Thymus (tissue), 11 donors: ENCODE results near the gene ANKS1A. TPM values are rescaled to one million over a fixed set of nuclear protein-coding genes. Genes with fewer than 3 reads are reported as not detected.

Experiments used
- DNase-seq, 9 donors: peaks; one replicate each; pipeline ENCODE4 v3.0.0-alpha.2; 2013; ENCODE audit warnings: low spot score in 9 of 9, low read depth in 6 of 9, missing footprints in 1 of 9
- H3K27ac ChIP-seq, 2 donors: one replicate each; pipeline ENCODE4 v1.5.1; 2013; ENCODE audit warnings: control low read depth in 1 of 2, low read depth in 1 of 2, low read length in 1 of 2, mild to moderate bottlenecking in 1 of 2, moderate library complexity in 1 of 2
- H3K27me3 ChIP-seq, 2 donors: one replicate each; pipeline ENCODE4 v1.5.1; 2013; ENCODE audit warnings: low read length in 1 of 2; ENCODE audit not compliant: control insufficient read depth in 2 of 2, insufficient read depth in 1 of 2
- H3K36me3 ChIP-seq, 2 donors: one replicate each; pipeline ENCODE4 v1.5.1; 2013; ENCODE audit warnings: low read length in 1 of 2, mild to moderate bottlenecking in 1 of 2, moderate library complexity in 1 of 2; ENCODE audit not compliant: control insufficient read depth in 2 of 2, insufficient read depth in 2 of 2
- H3K4me1 ChIP-seq, 2 donors: one replicate each; pipeline ENCODE4 v1.5.1; 2013; ENCODE audit warnings: low read length in 2 of 2; ENCODE audit not compliant: control insufficient read depth in 2 of 2, insufficient read depth in 2 of 2
- H3K4me3 ChIP-seq, 2 donors: one replicate each; pipeline ENCODE4 v1.5.1; 2013; ENCODE audit warnings: low read length in 2 of 2, control low read depth in 1 of 2, mild to moderate bottlenecking in 1 of 2
- H3K9me3 ChIP-seq, 2 donors: one replicate each; pipeline ENCODE4 v1.5.1; 2013; ENCODE audit warnings: low read length in 1 of 2, mild to moderate bottlenecking in 1 of 2; ENCODE audit not compliant: control insufficient read depth in 2 of 2, insufficient read depth in 1 of 2
- WGBS: extraction: QIAGEN DNeasy Blood & Tissue Kit; methylation state at CpG from one replicate; pipeline ENCODE4 v1.1.7; 2013; 5-methylcytosine and 5-hydroxymethylcytosine counted together
- polyA plus RNA-seq: library from polyadenylated mRNA; stranded (reverse); fragments of 200-250 nt; gene quantifications from one replicate; pipeline ENCODE4 v1.2.3, GENCODE V29; 2013
- total RNA-seq: library from RNA; stranded (reverse); fragments of 120-200 nt; gene quantifications from one replicate; pipeline ENCODE4 v1.2.4, GENCODE V29; 2013
- donor health status: healthy.

ANKS1A gene
- total and polyA plus RNA-seq, 2 donors = 6.9 to 7.7 TPM

DNA sequence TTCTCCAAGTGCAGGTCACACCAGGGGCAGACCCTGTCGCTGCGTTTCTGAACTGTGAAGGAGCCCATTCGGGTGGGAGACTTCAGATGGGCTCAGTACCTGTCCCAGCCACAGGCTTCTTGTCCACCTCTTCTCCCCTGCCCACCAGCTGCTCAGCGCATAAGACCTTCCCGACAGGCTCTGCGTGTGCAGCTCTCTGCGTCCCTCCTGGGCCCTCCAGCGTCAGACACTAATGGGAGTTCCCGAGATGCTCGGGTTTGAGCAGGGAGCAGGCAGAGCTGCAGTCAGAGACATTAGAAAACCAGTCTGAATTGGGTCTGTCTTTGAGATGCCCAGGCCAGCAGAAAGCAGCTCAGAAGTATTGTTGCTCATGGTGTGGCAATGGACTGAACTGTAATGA is 201.7 kb downstream of the ANKS1A start:
- Histone ChIP-seq H3K27ac (no peak overlapping the region), H3K36me3 (peaks cover 14 to 28% of the 10 kb centered on the region in 2 donors), H3K9me3 (no peaks in the 10 kb centered on the region), H3K27me3 (no peaks in the 10 kb centered on the region), H3K4me3 (no peak overlapping the region), H3K4me1 (no peaks in the 10 kb centered on the region)
- WGBS = 98% methylated on average over 10 of the region's 10 CpGs
- DNase-seq = no peak

DNA sequence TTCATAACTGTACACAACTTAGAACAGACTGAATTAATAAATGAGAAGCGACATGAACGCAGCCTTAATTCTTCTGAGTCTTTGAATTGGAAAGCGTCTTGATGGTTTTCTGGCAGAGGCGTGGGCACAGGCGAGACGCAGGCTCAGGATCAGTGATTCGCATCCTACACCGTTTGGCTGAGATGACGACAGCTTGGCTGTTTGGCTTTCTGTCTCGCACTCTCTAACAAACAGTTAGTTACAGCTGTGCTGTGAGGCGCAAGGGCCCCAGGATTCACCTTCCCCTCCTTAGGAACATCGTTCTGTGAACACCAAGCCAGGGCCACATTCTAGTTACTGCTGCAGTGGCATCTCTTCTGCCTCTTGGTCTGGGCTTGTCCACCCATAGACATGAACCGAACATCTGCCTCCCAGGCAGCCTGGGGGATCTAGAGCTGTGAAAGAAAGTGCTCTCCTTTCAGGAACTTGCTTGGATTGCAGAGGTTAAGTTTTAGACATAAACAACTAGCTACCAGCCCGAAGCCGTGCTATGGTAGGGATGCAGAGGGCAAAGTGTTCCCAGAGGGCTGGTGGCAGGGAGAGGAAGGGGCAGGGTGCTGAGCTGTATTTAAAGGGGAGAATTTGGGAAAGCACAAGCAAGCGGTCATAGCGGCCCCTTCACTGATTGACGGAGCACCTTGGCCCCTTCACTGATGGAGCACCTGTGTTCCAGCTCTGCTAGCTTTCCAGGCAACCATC is 202.5 kb downstream of the ANKS1A start:
- Histone ChIP-seq H3K4me1 (no peaks in the 10 kb centered on the region), H3K27ac (no peak overlapping the region), H3K4me3 (no peak overlapping the region), H3K36me3 (peaks cover 12 to 23% of the 10 kb centered on the region in 2 donors), H3K27me3 (no peaks in the 10 kb centered on the region), H3K9me3 (no peaks in the 10 kb centered on the region)
- no peak for DNase-seq
- 98% methylated on average over 18 of the region's 18 CpGs for WGBS

DNA sequence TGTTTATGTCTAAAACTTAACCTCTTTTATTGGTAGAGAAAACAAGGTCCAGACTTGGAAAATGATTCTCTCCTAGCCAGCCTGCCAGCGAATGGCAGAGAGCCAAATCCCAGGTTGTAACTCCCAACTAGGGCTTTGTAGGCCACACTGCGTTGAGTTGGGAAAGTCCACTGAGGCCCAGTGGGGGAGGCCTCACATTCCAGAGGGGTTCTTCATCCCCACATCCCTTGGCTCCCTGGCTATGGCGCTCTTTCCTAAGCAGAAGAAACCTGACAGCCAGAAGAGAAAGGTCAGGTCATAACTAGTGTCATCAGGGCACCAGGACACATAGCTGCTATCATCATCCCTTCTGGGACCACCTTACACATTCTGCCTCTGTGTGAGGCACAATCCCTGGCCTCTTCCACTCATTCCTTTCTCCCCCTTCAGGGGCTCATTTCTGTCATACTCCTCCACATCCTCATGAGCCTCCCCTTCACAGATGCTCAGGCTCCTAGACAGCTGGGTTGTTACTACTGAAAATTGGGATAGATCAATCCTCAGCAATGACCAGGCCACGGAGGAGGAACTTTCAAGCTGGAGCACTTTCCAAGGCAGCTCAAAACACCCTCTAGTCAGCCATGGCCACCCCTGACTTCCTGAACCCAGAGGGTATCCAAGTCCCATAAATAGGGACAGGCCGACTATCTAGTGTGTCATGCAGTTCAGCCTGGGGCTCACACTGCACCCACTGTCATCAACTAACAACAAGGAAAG is 203.5 kb downstream of the ANKS1A start:
- Histone ChIP-seq H3K4me1 (no peaks in the 10 kb centered on the region), H3K4me3 (no peak overlapping the region), H3K36me3 (peaks cover 4 to 13% of the 10 kb centered on the region in 2 donors), H3K27me3 (no peaks in the 10 kb centered on the region), H3K9me3 (no peaks in the 10 kb centered on the region), H3K27ac (no peak overlapping the region)
- WGBS = 95% methylated on average over 5 of the region's 5 CpGs
- DNase-seq = no peak

DNA sequence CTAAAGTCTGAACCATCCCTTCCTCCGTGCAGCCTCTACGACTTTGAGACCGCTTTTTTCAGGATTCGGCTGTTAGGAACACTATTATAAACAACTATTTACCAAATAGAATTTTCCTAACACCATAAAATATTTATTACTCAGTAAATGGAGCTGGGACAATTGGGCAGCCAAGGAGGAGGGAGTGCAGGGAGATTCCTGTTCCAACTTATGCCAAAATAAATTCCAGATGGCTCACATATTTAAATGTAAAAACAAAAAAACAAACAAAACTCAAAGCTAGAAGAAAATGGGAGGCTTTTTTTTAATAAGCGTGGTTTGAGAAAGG is 204.0 kb downstream of the ANKS1A start:
- WGBS = 97% methylated on average over 5 of the region's 5 CpGs
- Histone ChIP-seq H3K27ac (no peak overlapping the region), H3K4me1 (no peaks in the 10 kb centered on the region), H3K9me3 (no peaks in the 10 kb centered on the region), H3K36me3 (peaks cover 0 to 8% of the 10 kb centered on the region in 2 donors), H3K4me3 (no peak overlapping the region), H3K27me3 (no peaks in the 10 kb centered on the region)
- no peak for DNase-seq

DNA sequence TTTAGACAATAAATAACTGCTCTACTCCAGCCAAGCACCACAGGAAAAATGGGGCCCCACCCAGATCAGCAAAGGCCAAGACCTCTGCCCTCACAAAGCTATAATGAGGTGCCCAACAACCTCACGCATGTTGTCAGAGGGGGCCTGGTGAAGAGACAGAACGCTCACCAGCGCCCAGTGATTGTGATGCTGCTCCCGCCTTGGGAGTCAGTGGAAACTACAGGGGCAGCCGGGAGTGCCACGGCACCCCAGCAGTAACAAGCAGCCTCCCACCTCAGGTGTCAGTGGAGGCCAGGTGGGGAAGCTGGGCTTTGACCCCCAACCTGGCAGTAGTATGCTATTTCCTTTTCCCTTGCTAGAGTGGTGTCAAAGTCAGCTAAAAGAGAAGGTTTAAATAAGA is 204.7 kb downstream of the ANKS1A start:
- DNase-seq = no peak
- Histone ChIP-seq H3K27ac (no peak overlapping the region), H3K4me3 (no peak overlapping the region), H3K36me3 (peaks cover 0 to 3% of the 10 kb centered on the region in 2 donors), H3K27me3 (no peaks in the 10 kb centered on the region), H3K4me1 (no peaks in the 10 kb centered on the region), H3K9me3 (no peaks in the 10 kb centered on the region)
- WGBS = 97% methylated on average over 6 of the region's 6 CpGs

DNA sequence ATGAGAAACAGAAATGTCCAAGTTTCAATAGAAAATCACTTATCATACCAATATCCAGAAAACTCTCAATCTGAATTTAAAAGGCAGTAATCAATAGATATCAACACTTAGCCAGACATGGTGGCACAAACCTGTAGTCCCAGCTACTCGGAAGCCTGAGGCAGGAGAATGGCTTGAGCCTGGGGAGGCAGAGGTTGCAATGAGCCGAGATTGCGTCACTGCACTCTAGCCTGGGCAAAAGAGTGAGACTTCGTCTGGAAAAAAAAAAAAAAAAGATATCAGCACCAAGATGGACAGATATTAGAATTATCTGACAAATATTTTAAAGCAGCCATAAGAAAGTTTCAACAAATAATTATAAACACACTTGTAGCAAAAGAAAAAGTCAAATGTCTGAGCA is 205.1 kb downstream of the ANKS1A start:
- H3K9me3 ChIP-seq = no peaks in the 10 kb centered on the region
- DNase-seq = no peak
- WGBS = 97% methylated on average over 4 of the region's 4 CpGs
- no peaks in the 10 kb centered on the region for H3K27me3 ChIP-seq
- H3K27ac ChIP-seq = no peak overlapping the region
- H3K4me1 ChIP-seq = no peaks in the 10 kb centered on the region
- H3K4me3 ChIP-seq = no peak overlapping the region
- H3K36me3 ChIP-seq = no peaks in the 10 kb centered on the region

DNA sequence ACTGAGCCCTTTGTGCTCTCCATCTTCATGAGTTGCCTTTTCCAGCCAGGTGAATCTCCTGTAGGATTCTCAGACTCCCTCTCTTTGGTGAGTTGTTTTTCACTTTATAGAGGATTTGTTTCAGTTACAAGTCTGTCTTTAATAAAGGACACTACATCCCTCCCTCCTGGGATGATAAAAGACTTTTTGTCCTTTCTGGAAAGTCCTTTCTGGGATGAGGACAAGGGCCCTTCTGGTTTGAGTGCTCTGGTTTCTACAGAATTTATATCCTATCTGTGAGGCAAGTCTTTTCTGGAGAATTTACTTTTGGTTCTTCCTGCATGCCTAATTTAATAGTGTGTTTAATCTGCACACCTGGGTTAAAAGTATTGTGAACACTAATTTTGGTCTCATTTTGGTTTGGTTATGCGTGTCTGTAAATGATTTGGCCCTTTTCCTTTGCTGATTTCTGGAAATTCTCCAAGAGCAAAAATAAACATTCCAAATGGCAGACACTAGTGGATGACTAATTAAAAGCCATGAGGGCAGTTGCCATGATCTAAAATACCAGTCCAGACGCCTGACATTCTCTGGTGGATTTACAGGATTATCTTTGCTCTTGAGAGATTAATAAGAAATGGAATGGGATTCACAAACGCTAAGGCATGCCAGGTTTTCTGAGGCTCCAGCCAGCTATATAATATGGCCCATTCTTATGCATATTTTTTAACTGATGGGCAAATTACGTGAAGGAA is 207.2 kb downstream of the ANKS1A start:
- no peak overlapping the region for H3K4me3 ChIP-seq
- no peaks in the 10 kb centered on the region for H3K4me1 ChIP-seq
- H3K27ac ChIP-seq = no peak overlapping the region
- H3K9me3 ChIP-seq = no peaks in the 10 kb centered on the region
- 94% methylated on average over 4 of the region's 4 CpGs for WGBS
- H3K36me3 ChIP-seq = no peaks in the 10 kb centered on the region
- no peak for DNase-seq
- no peaks in the 10 kb centered on the region for H3K27me3 ChIP-seq

DNA sequence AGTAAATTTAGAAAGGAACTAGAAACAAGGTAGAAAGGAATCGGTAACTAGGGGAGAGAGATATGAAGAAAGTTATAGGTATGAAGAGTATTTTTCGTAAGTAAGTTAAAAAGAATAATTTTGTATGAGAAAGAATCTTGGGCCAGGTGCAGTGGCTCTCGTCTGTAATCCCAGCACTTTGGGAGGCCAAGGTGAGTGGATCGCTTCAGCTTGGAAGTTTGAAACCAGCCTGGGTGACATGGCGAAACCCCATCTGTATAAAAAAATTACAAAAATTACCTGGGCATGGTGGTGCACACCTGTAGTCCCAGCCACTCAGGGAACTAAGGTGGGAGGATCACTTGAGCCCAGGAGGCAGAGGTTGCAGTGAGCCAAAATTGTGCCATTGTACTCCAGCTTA is 210.1 kb downstream of the ANKS1A start:
- 98% methylated on average over 5 of the region's 5 CpGs for WGBS
- Histone ChIP-seq H3K4me1 (no peaks in the 10 kb centered on the region), H3K27ac (no peak overlapping the region), H3K9me3 (no peaks in the 10 kb centered on the region), H3K36me3 (no peaks in the 10 kb centered on the region), H3K4me3 (no peak overlapping the region), H3K27me3 (no peaks in the 10 kb centered on the region)
- DNase-seq = no peak

DNA sequence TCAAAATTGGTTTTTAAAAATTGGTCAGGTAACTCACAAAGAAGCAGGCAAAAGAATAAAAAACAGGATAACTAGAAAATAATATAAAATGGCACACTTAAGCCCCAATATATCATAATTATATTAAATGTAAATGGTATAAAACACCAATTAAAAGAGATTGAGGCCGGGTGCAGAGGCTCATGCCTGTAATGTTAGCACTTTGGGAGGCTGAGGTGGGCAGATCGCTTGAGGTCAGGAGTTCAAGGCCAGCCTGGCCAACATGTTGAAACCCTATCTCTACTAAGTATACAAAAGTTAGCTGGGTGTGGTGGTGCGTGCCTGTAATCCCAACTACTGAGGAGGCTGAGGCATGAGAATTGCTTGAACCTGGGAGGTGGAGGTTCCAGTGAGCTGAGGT is 216.0 kb downstream of the ANKS1A start:
- DNase-seq = no peak
- H3K27ac ChIP-seq = no peak overlapping the region
- WGBS = 98% methylated on average over 3 of the region's 3 CpGs
- H3K4me3 ChIP-seq = no peak overlapping the region
- no peaks in the 10 kb centered on the region for H3K27me3 ChIP-seq
- peaks cover 0 to 4% of the 10 kb centered on the region in 2 donors for H3K9me3 ChIP-seq
- no peaks in the 10 kb centered on the region for H3K4me1 ChIP-seq
- no peaks in the 10 kb centered on the region for H3K36me3 ChIP-seq
